ENCODE measurements around the gene MYDGF. TPM values are rescaled to one million over a fixed set of nuclear protein-coding genes. Genes with fewer than 3 reads are reported as not detected.
A peak's percentile ranks its signal among the peaks of the same experiment; 100 is the strongest.

MYDGF gene
- total and polyA plus RNA-seq, 2 of the 13 experiments (the other 11 are each of a cell fraction or from before 2014, with no cell fraction given), result 116 to 198 TPM

GRCh38 chr19:4717191-4717965 is 47.2 kb upstream of the MYDGF start:
- ChIA-PET CTCF (ENCODE audit: low intra/inter-chr PET ratio, low total read pairs) (no interaction called here), POLR2A (interaction anchor here (1.0 to 1.4 kb wide), 2 partner anchors 74 to 77 kb away, joined by 3 to 4 read pairs; partner anchors contain the start of gene FEM1A)
- H3K9ac ChIP-seq (ENCODE audit: insufficient read depth, low read depth, low read length), result peak overlapping the region; percentile 46
- H3K4me2 ChIP-seq (ENCODE audit: low read depth, low read length), result peak overlapping the region; percentile 70
- intact Hi-C loops (cut with micrococcal nuclease; ENCODE audit: unreplicated experiment) (no loop called here), in situ Hi-C loops (cut with HindIII; ENCODE audit: extremely low pct_ligation_motif_present, low pct_unique_long_range_greater_than_20kb) (no loop called here)
- H3K36me3 ChIP-seq (replicated peaks in 1 of 2; ENCODE audit: control insufficient read depth in 1 of 2, insufficient read depth in 2 of 2, low read length in 2 of 2), result peaks cover 15 to 46% of the 10 kb centered on the region in 2 experiments
- peaks cover 9% of the 10 kb centered on the region; the same call in 1 of the 2 replicates for H4K20me1 ChIP-seq (ENCODE audit: insufficient read depth, low read length)
- no peaks in the 10 kb centered on the region for H3K27me3 ChIP-seq (ENCODE audit: control insufficient read depth in 1 of 2, insufficient read depth in 2 of 2, low read length in 2 of 2)
- ATAC-seq (peak; percentile 45), DNase-seq (ENCODE audit: low spot score) (peak; percentile 50), FAIRE-seq (peak; percentile 21)
- no peaks in the 10 kb centered on the region for H3K9me3 ChIP-seq (ENCODE audit: low read length)
- H2AFZ ChIP-seq (ENCODE audit: low read length), result no peak overlapping the region
- 37% methylated on average over 17 of the region's 23 CpGs for WGBS (ENCODE audit: low lambda C conversion rate)
- no TSS peak for BruUV-seq (replicated peaks)
- H3K79me2 ChIP-seq (ENCODE audit: insufficient read depth, low read length), result peaks cover 21% of the 10 kb centered on the region
- H3K27ac ChIP-seq (ENCODE audit: extremely low read length, insufficient read depth, low read length), result peak overlapping the region; percentile 69
- H3K4me1 ChIP-seq (ENCODE audit: insufficient read depth, low read length), result peaks cover 65% of the 10 kb centered on the region
- H3K4me3 ChIP-seq (replicated peaks in 1 of 3; ENCODE audit: insufficient read depth in 1 of 3, low read depth in 2 of 3, low read length in 3 of 3), result peak overlapping the region in 2 of 3 experiments; percentile 15 to 40; a peak in 2 of 6 replicates
- TF ChIP-seq ESRRA (CRISPR knock-in tag; IDR thresholded peaks at IDR 0.05; ENCODE audit: low read depth) (no peak), UBTF (CRISPR knock-in tag; IDR thresholded peaks at IDR 0.05) (peak; percentile 45; the same call in 1 of the 2 replicates), AKNA (CRISPR knock-in tag; IDR thresholded peaks at IDR 0.05; ENCODE audit: borderline replicate concordance) (no peak), HNF4G (IDR thresholded peaks at IDR 0.05; ENCODE audit: borderline replicate concordance, low read depth, low read length) (peak; percentile 7; the same call in 1 of the 2 replicates), HNF4G (CRISPR knock-in tag; IDR thresholded peaks at IDR 0.05; ENCODE audit: borderline replicate concordance, low read depth) (no peak), ZBTB10 (CRISPR knock-in tag; IDR thresholded peaks at IDR 0.05; ENCODE audit: borderline replicate concordance) (peak; percentile 53; the same call in 1 of the 2 replicates), ELF1 (CRISPR knock-in tag; IDR thresholded peaks at IDR 0.05) (0 out of 2 replicates have a peak, but pooled peaks have one; percentile 20), TFAP4 (IDR thresholded peaks at IDR 0.05; ENCODE audit: borderline replicate concordance, low read depth) (peak; percentile 17; the same call in 1 of the 2 replicates), TAF15 (IDR thresholded peaks at IDR 0.05; ENCODE audit: low read depth, low read length, poor library complexity, severe bottlenecking) (no peak), BORCS8-MEF2B (CRISPR knock-in tag; IDR thresholded peaks at IDR 0.05) (0 out of 2 replicates have a peak, but pooled peaks have one; percentile 10)

All from HepG2 (cell line).